H9 (cell line): Measurements from ENCODE around the gene COPZ2. TPM values are rescaled to one million over a fixed set of nuclear protein-coding genes. Genes with fewer than 3 reads are reported as not detected.
A peak's percentile ranks its signal among the peaks of the same experiment; 100 is the strongest.

Source experiments
- DNase-seq: peaks from one replicate; pipeline ENCODE4 v3.0.0-alpha.2; 2017
- H2AFZ ChIP-seq: one replicate; pipeline ENCODE4 v1.6.1; 2013; ENCODE audit warnings: mild to moderate bottlenecking, low read length, control low read depth, moderate library complexity
- H2AK5ac ChIP-seq: 2 replicates; pipeline ENCODE4 v1.6.1; 2013; ENCODE audit warnings: low read length, control low read depth, mixed read lengths; ENCODE audit not compliant: insufficient read length
- H2BK120ac ChIP-seq: one replicate; pipeline ENCODE4 v1.6.1; 2013; ENCODE audit warnings: low read depth, mild to moderate bottlenecking, low read length, control low read depth, inconsistent platforms; ENCODE audit not compliant: poor library complexity, severe bottlenecking
- H2BK12ac ChIP-seq: 2 replicates; pipeline ENCODE4 v1.6.1; 2013; ENCODE audit warnings: low read length, control low read depth, mixed read lengths, low read depth; ENCODE audit not compliant: insufficient read length
- H2BK15ac ChIP-seq: 2 replicates; pipeline ENCODE4 v1.6.1; 2013; ENCODE audit warnings: low read depth, low read length, control low read depth
- H2BK20ac ChIP-seq: one replicate; pipeline ENCODE4 v1.6.1; 2013; ENCODE audit warnings: low read depth, mild to moderate bottlenecking, low read length, control low read depth, inconsistent platforms; ENCODE audit not compliant: poor library complexity, severe bottlenecking
- H2BK5ac ChIP-seq: 2 replicates; pipeline ENCODE4 v1.6.1; 2013; ENCODE audit warnings: low read length, control low read depth, mixed read lengths; ENCODE audit not compliant: insufficient read length
- H3K14ac ChIP-seq: 2 replicates; pipeline ENCODE4 v1.6.1; 2013; ENCODE audit warnings: low read length, control low read depth; ENCODE audit not compliant: insufficient read depth
- H3K18ac ChIP-seq: 2 replicates; pipeline ENCODE4 v1.6.1; 2013; ENCODE audit warnings: low read depth, mild to moderate bottlenecking, mixed read lengths, low read length, control low read depth; ENCODE audit not compliant: insufficient read length
- H3K23ac ChIP-seq: 2 replicates; pipeline ENCODE4 v1.6.1; 2013; ENCODE audit warnings: low read length, control low read depth, mixed read lengths, low read depth; ENCODE audit not compliant: insufficient read length
- H3K23me2 ChIP-seq: 2 replicates; pipeline ENCODE4 v1.6.1; 2013; ENCODE audit warnings: low read depth, mild to moderate bottlenecking, mixed read lengths, low read length, control low read depth; ENCODE audit not compliant: insufficient read length, poor library complexity, severe bottlenecking
- H3K27ac ChIP-seq: 2 replicates; pipeline ENCODE4 v1.5.1; 2013; ENCODE audit warnings: low read length, control low read depth, mixed read lengths, low read depth; ENCODE audit not compliant: insufficient read length
- H3K27me3 ChIP-seq: 2 replicates; pipeline ENCODE4 v1.6.1; 2013; ENCODE audit warnings: low read length, control low read depth, inconsistent platforms; ENCODE audit not compliant: insufficient read depth
- H3K4ac ChIP-seq: 2 replicates; pipeline ENCODE4 v1.6.1; 2013; ENCODE audit warnings: low read depth, mild to moderate bottlenecking, control low read depth, inconsistent platforms, low read length, moderate library complexity
- H3K4me1 ChIP-seq: 2 replicates; pipeline ENCODE4 v1.6.1; 2013; ENCODE audit warnings: low read length, control low read depth, inconsistent platforms; ENCODE audit not compliant: insufficient read depth
- H3K4me2 ChIP-seq: 2 replicates; pipeline ENCODE4 v1.6.1; 2013; ENCODE audit warnings: low read length, control low read depth, mixed read lengths; ENCODE audit not compliant: insufficient read length, insufficient read depth
- H3K56ac ChIP-seq: 2 replicates; pipeline ENCODE4 v1.6.1; 2013; ENCODE audit warnings: low read depth, mild to moderate bottlenecking, mixed read lengths, low read length, control low read depth; ENCODE audit not compliant: insufficient read length
- H3K79me1 ChIP-seq: 2 replicates; pipeline ENCODE4 v1.6.1; 2013; ENCODE audit warnings: low read depth, mild to moderate bottlenecking, moderate library complexity, low read length, control low read depth, inconsistent platforms; ENCODE audit not compliant: insufficient read depth, poor library complexity, severe bottlenecking
- H3K79me2 ChIP-seq: 2 replicates; pipeline ENCODE4 v1.6.1; 2013; ENCODE audit warnings: low read length, control low read depth, inconsistent platforms; ENCODE audit not compliant: insufficient read depth
- H3K9ac ChIP-seq: 2 replicates; pipeline ENCODE4 v1.6.1; 2013; ENCODE audit warnings: low read length, control low read depth, mixed read lengths; ENCODE audit not compliant: insufficient read length; ENCODE audit errors: extremely low read depth
- H3K9me3 ChIP-seq: one replicate; pipeline ENCODE4 v1.6.1; 2013; ENCODE audit warnings: low read depth, low read length, inconsistent platforms; ENCODE audit not compliant: control insufficient read depth
- H3T11ph ChIP-seq: one replicate; pipeline ENCODE4 v1.6.1; 2013; ENCODE audit warnings: mild to moderate bottlenecking, low read length, control low read depth, inconsistent platforms
- H4K20me1 ChIP-seq: one replicate; pipeline ENCODE4 v1.6.1; 2013; ENCODE audit not compliant: control insufficient read depth, insufficient read length, insufficient read depth
- H4K5ac ChIP-seq: 2 replicates; pipeline ENCODE4 v1.6.1; 2013; ENCODE audit warnings: low read depth, mild to moderate bottlenecking, mixed read lengths, low read length, control low read depth; ENCODE audit not compliant: insufficient read length
- H4K8ac ChIP-seq: replicated peaks from 2 replicates; pipeline ENCODE4 v1.6.1; 2013; ENCODE audit warnings: low read length, control low read depth, mixed read lengths, low read depth; ENCODE audit not compliant: insufficient read length
- H4K91ac ChIP-seq: 2 replicates; pipeline ENCODE4 v1.6.1; 2013; ENCODE audit warnings: low read depth, mild to moderate bottlenecking, moderate library complexity, mixed read lengths, low read length, control low read depth; ENCODE audit not compliant: insufficient read length
- H3K27ac Mint-ChIP-seq, 3 experiments: 2 replicates in 2 of 3; 3 replicates in 1 of 3; pipeline ENCODE4 v1.8.0; 2020 to 2021; ENCODE audit warnings: mixed read lengths in 3 of 3, mild to moderate bottlenecking in 1 of 3, moderate library complexity in 1 of 3
- H3K27me3 Mint-ChIP-seq: 2 replicates; pipeline ENCODE4 v1.8.0; 2021; ENCODE audit warnings: low read depth, mild to moderate bottlenecking, moderate library complexity, mixed read lengths
- H3K36me3 Mint-ChIP-seq, 3 experiments: 2 replicates in 2 of 3; 3 replicates in 1 of 3; pipeline ENCODE4 v1.8.0; 2020 to 2021; ENCODE audit warnings: low read depth in 3 of 3, mixed read lengths in 3 of 3; ENCODE audit not compliant: insufficient read depth in 1 of 3
- H3K4me1 Mint-ChIP-seq, 2 experiments: 2 replicates each; pipeline ENCODE4 v1.8.0; 2020; ENCODE audit warnings: mixed read lengths in 2 of 2
- H3K4me3 Mint-ChIP-seq, 2 experiments: 2 replicates in 1 of 2; 3 replicates in 1 of 2; pipeline ENCODE4 v1.8.0; 2020 to 2021; ENCODE audit warnings: mild to moderate bottlenecking in 2 of 2, mixed read lengths in 2 of 2, moderate library complexity in 1 of 2
- H3K9me3 Mint-ChIP-seq, 2 experiments: 2 replicates in 1 of 2; 3 replicates in 1 of 2; pipeline ENCODE4 v1.8.0; 2020; ENCODE audit warnings: mild to moderate bottlenecking in 2 of 2, mixed read lengths in 2 of 2, moderate library complexity in 1 of 2
- CTCF ChIP-seq: fragments of 200-600 bp; sonication (generic); conservative IDR thresholded peaks from 3 replicates; pipeline ENCODE4 v1.8.0; 2021; ENCODE audit warnings: antibody characterized with exemption, mild to moderate bottlenecking
- WGBS: extraction: QIAGEN DNeasy Blood & Tissue Kit; methylation state at CpG from one replicate; pipeline ENCODE4 v1.1.7; 2013; ENCODE audit warnings: missing lambda C conversion rate, low lambda C conversion rate, mixed read lengths; ENCODE audit not compliant: insufficient read length; ENCODE audit errors: extremely low coverage; 5-methylcytosine and 5-hydroxymethylcytosine counted together
- total RNA-seq: library from RNA; stranded (reverse); gene quantifications from 2 replicates; pipeline ENCODE4 v1.2.1, GENCODE V29; 2021

COPZ2 gene
- total RNA-seq, 1 experiment from 2014 or later = 0.68 TPM

GRCh38 chr17:47996201-47996600 is 41.4 kb downstream of the COPZ2 start:
- Histone ChIP-seq H2AK5ac (no peak overlapping the region), H4K20me1 (no peaks in the 10 kb centered on the region), H3K27ac (no peak overlapping the region), H3K79me1 (no peaks in the 10 kb centered on the region), H3K9ac (no peak overlapping the region), H4K8ac (no peak overlapping the region), H2BK12ac (no peak overlapping the region), H2BK20ac (no peak overlapping the region), H3K4ac (no peak overlapping the region), H4K5ac (no peak overlapping the region), H4K91ac (no peak overlapping the region), H3K79me2 (no peaks in the 10 kb centered on the region), H3T11ph (no peak overlapping the region), H3K4me1 (peaks cover 3% of the 10 kb centered on the region; the same call in 1 of the 2 replicates), H3K18ac (no peak overlapping the region), H3K23me2 (no peaks in the 10 kb centered on the region), H2BK15ac (no peak overlapping the region; the same call in 1 of the 2 replicates), H2BK120ac (no peak overlapping the region), H3K14ac (peak overlapping the region; percentile 35; the same call in 1 of the 2 replicates), H2AFZ (no peak overlapping the region), H3K23ac (no peak overlapping the region), H2BK5ac (no peak overlapping the region), H3K27me3 (no peaks in the 10 kb centered on the region), H3K56ac (no peak overlapping the region), H3K4me2 (no peak overlapping the region), H3K9me3 (no peaks in the 10 kb centered on the region)
- no peaks in the 10 kb centered on the region; the same call in 1 of the 2 replicates for H3K27me3 Mint-ChIP-seq
- H3K36me3 Mint-ChIP-seq = no peaks in the 10 kb centered on the region
- no peaks in the 10 kb centered on the region; a peak in 1 of 5 replicates for H3K9me3 Mint-ChIP-seq
- H3K4me1 Mint-ChIP-seq = peaks cover 52 to 57% of the 10 kb centered on the region in 2 experiments
- no peak for DNase-seq
- no CpG with 5 or more reads among the region's 9 CpGs for WGBS
- peak overlapping the region in 2 of 3 experiments; percentile 12 to 60; a peak in 2 of 7 replicates for H3K27ac Mint-ChIP-seq
- TF ChIP-seq CTCF = no peak
- H3K4me3 Mint-ChIP-seq = no peak overlapping the region
